GM12872 (cell line): ENCODE measurements around the gene MYADML2.

Source experiments
- CTCF ChIP-seq: IDR thresholded peaks from 3 replicates; pipeline ENCODE4 v1.5.1; 2011; ENCODE audit warnings: low read depth, mild to moderate bottlenecking, low read length, moderate library complexity; ENCODE audit not compliant: insufficient read depth

Gene MYADML2

GRCh38 chr17:81983011-81983638 is 36.1 kb upstream of the MYADML2 start:
- TF ChIP-seq CTCF = no peak

- TF ChIP-seq CTCF = no peak
These were observed 33.8 kb upstream of the MYADML2 start for GRCh38 chr17:81980707-81981343.

DNA sequence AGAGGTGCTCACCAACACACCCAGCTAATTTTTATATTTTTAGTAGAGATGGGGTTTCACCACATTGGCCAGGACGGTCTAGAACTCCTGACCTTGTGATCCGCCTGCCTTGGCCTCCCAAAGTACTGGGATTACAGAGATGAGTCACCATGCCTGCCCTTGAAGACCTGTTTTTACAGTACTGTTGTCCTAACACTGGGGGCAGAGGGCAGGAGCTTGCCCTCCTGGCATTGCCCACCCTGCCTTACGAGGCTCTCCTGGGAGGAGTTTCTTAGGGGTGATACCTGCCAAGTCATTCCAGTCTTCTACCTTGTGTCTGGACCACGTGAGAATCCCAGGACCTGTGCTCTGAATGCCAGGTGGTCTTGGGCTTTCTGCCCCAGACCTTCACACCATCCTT is 33.1 kb upstream of the MYADML2 start:
- no peak for TF ChIP-seq CTCF

DNA sequence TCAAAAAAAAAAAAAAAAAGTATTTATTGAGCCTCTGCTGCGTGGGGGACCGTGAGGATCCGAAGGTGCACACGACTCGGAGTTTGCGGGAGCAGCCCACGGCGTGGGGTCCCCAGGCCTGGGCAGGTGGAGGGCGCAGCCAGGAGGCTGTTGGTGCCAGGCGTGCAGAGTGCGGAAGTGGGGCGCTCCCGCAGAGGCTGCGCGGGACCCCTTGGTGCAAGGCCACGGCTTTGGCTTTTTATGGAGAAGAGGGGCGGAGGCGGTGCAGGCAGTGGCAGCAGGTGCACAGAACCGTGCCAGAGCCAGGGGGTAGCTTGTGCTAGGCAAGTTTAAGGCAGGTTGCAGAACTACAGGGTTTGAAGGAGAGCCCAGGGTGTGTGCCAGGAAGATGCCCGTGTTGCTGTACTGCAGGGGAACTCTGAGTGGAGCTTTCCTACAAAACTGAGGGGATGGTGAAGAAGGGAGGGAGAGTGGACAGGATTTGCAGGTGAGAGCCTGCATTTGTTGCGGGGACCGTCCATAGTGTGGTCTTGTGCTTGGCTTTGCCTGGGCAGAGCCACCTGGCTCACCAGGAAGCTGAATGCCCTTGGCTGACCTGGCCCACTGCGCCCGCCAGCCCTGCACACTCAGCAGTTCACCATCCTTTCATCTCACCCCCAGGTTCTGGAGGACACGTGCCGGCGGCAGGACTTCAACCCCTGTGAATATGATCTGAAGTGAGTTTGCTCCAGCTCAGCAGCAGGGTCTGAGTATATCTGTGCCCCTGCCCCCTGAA is 31.7 kb upstream of the MYADML2 start:
- TF ChIP-seq CTCF = no peak

DNA sequence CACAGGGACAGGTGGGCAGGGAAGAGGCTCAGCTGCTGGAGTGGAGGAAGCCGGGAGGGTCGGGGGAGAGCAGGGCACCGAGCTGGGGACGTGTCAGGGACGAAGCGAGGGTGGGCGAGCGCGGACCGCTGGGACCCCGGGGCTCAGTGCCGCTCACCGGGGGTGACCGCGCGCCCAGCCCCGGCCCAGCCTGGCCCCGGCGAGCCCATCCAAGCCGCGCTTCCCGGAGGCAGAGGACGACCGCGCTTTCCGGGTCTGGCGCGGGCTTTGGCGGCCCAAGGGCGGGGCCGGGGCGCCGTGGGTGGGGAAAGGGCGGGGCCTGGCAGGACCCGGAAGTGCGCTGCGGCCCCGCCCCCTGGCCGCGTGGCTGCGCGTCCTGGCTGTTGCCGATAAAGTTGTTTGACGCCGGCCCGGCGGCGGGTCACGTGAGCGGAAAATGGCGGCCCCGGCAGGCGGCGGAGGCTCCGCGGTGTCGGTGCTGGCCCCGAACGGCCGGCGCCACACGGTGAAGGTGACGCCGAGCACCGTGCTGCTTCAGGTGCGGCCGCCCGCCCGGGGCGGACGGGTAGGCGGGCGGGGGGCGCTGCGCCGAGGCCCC is 30.3 kb upstream of the MYADML2 start, which contains the start of gene ASPSCR1:
Gene ASPSCR1 (plus strand): TSS at position 419 of the 598 bp plus-strand sequence. CDS start 18 bp downstream, at position 437.
- no peak for TF ChIP-seq CTCF

DNA sequence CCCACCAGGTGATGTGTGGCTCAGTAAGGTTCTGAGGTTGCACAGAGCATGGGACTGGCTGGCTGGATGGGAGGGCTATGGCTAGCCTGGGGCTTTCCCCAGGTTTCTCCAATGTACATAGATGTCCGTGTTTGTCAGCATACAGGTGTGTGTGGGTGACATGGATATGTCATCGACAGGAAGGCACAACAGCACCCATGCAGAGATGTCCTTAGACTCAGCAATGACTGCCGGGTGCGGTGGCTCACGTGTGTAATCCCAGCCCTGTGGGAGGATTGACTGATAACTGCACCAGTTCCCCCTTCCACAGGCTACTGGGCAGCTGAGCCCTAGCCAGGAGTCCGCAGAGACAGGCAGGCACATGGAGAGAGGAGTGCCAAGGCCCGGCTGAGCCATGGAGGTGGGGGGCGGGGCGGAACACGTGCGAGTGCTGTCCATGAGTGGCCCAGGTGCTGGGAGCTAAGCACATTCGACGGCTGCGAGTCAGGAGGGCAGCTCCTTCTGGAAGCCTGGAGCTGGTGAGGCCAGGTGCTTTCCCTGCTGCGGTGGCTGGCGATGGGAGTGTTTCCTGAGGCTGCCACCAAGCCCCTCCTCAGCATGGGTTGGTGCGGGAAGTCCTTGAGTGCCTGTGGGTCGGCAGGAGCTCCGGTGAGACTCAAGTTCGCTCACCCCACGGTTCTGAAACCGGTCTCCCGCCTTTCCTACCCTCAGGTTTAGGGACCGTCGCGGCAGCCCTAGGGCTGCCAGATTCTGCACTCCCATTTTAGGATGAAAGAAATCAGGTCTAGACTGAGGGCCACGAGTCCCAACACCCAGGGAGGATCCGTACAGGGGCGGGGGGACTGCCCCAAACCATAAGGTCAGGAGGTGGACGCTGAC is 29.5 kb upstream of the MYADML2 start:
- TF ChIP-seq CTCF = no peak
